ENCODE measurements around the gene TMEM174. TPM values are rescaled to one million over a fixed set of nuclear protein-coding genes. Genes with fewer than 3 reads are reported as not detected.

TMEM174 gene
- not detected in 2 replicates for total RNA-seq

GRCh38 chr5:73172951-73173350 lies at the start of gene TMEM174:
Gene TMEM174, plus strand, starts transcription at chr5:73173193. Its CDS starts 51 bp downstream, at chr5:73173244.

Other genes with a start within 250 kb of the TMEM174 start
- gene FCHO2, start 217.2 kb upstream of the TMEM174 start, total RNA-seq, result 11.5 and 19.4 TPM in 2 replicates
- gene TMEM171, start 52.6 kb upstream of the TMEM174 start, total RNA-seq, result 0.87 and 1.8 TPM in 2 replicates

All from smooth muscle cell of trachea (primary cell).